Mesothelial cell of epicardium (in vitro differentiated cells): ENCODE data around the gene ATP7A. TPM values are rescaled to one million over a fixed set of nuclear protein-coding genes. Genes with fewer than 3 reads are reported as not detected.
"Not testable (repeated sequence)": the region's sequence is repeated elsewhere in the genome, so short reads cannot be mapped to it uniquely, and the experiment has no call there.

Experiments
- DNase-seq, 2 experiments: peaks; one replicate each; pipeline ENCODE4 v3.0.0; 2021; ENCODE audit warnings: low spot score in 2 of 2; ENCODE audit not compliant: unreplicated experiment in 2 of 2
- H3K27ac Mint-ChIP-seq: 2 replicates; pipeline ENCODE4 v1.8.0; 2021; ENCODE audit warnings: mixed read lengths
- H3K27me3 Mint-ChIP-seq: 2 replicates; pipeline ENCODE4 v1.8.0; 2021; ENCODE audit warnings: low read depth, mixed read lengths
- H3K36me3 Mint-ChIP-seq: 2 replicates; pipeline ENCODE4 v1.8.0; 2021; ENCODE audit warnings: mixed read lengths
- H3K4me1 Mint-ChIP-seq: 2 replicates; pipeline ENCODE4 v1.8.0; 2021; ENCODE audit warnings: mixed read lengths
- H3K4me3 Mint-ChIP-seq: 2 replicates; pipeline ENCODE4 v1.8.0; 2021; ENCODE audit warnings: mild to moderate bottlenecking, moderate library complexity, mixed read lengths
- H3K9me3 Mint-ChIP-seq: 2 replicates; pipeline ENCODE4 v1.8.0; 2021; ENCODE audit warnings: mixed read lengths
- total RNA-seq: library from RNA; stranded (reverse); gene quantifications from 3 replicates; pipeline ENCODE4 v1.2.1, GENCODE V29; 2021
- TF ChIP-seq, protein P1 (sequence below): fragments of 200-600 bp; sonication (generic); IDR thresholded peaks from one replicate; pipeline ENCODE4 v1.5.0; 2021; ENCODE audit warnings: antibody characterized with exemption; ENCODE audit not compliant: unreplicated experiment

ATP7A gene
- total RNA-seq, 1 donor from 2014 or later = 17.4 TPM

GRCh38 chrX:78066110-78066509 lies 155.6 kb downstream of the ATP7A start:
- Mint-ChIP-seq H3K27me3 (no peaks in the 10 kb centered on the region), H3K9me3 (peaks cover 41% of the 10 kb centered on the region), H3K27ac (no peak overlapping the region), H3K4me1 (no peaks in the 10 kb centered on the region), H3K4me3 (no peak overlapping the region), H3K36me3 (no peaks in the 10 kb centered on the region)
- DNase-seq = no peak
- TF ChIP-seq, protein P1, sequence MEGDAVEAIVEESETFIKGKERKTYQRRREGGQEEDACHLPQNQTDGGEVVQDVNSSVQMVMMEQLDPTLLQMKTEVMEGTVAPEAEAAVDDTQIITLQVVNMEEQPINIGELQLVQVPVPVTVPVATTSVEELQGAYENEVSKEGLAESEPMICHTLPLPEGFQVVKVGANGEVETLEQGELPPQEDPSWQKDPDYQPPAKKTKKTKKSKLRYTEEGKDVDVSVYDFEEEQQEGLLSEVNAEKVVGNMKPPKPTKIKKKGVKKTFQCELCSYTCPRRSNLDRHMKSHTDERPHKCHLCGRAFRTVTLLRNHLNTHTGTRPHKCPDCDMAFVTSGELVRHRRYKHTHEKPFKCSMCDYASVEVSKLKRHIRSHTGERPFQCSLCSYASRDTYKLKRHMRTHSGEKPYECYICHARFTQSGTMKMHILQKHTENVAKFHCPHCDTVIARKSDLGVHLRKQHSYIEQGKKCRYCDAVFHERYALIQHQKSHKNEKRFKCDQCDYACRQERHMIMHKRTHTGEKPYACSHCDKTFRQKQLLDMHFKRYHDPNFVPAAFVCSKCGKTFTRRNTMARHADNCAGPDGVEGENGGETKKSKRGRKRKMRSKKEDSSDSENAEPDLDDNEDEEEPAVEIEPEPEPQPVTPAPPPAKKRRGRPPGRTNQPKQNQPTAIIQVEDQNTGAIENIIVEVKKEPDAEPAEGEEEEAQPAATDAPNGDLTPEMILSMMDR = no peak

GRCh38 chrX:78071331-78071730 lies 160.8 kb downstream of the ATP7A start:
- no peak for DNase-seq
- TF ChIP-seq, protein P1 = no peak
- Mint-ChIP-seq H3K36me3 (no peaks in the 10 kb centered on the region), H3K27ac (no peak overlapping the region), H3K4me1 (no peaks in the 10 kb centered on the region), H3K27me3 (no peaks in the 10 kb centered on the region), H3K9me3 (peaks cover 36% of the 10 kb centered on the region), H3K4me3 (no peak overlapping the region)

DNA sequence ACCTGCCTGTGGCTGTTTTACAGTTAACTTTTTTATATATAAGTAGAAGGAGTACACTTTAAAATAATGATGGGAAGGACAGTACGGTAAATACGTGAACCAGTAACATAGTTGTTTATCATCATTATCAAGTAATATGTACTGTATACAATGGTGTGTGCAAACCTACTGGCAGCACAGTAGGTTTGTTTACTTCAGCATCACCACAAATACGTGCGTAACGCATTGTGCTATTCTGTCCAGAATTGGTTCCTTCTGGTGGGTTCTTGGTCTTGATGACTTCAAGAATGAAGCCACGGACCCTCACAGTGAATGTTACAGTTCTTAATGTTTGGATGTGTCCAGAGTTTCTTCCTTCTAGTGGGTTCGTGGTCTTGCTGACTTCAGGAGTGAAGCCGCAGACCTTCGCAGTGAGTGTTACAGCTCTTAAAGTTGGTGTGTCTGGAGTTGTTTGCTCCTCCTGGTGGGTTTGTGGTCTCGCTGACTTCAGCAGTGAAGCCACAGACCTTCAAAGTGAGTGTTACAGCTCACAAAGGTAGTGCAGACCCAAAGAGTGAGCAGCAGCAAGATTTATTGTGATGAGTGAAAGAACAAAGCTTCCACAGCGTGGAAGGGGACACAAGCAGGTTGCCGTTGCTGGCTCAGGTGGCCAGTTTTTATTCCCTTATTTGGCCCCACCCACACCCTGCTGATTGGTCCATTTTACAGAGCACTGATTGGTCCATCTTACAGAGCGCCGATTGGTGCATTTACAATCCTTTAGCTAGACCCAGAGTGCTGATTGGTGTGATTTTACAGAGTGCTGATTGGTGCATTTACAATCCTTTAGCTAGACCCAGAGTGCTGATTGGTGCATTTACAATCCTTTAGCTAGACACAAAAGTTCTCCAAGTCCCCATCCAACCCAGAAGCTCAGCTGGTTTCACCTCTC lies 162.9 kb downstream of the ATP7A start:
- not testable (repeated sequence) for H3K36me3 Mint-ChIP-seq, H3K4me3 Mint-ChIP-seq, H3K4me1 Mint-ChIP-seq, H3K27ac Mint-ChIP-seq, DNase-seq, H3K27me3 Mint-ChIP-seq
- peaks cover 38% of the 10 kb centered on the region for H3K9me3 Mint-ChIP-seq

DNA sequence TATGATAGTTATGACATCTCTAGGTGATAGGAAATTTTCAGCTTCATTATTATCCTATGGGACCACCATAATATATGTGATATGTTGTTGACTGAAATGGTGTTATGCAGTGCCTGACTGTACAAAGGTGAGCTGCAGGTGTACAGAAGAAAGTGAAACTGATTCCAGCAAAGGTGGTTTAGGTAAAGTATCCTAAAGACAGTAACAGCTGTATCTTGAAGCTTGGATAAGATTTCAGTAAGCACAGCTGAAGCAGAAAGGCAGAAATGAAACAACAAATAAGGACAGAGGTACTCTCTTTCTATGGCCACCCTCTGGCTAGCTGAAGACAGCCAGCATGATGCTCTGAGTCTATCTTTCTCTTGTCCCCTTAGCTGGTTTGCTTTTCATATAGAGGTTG lies 163.6 kb downstream of the ATP7A start:
- DNase-seq = no peak
- no peaks in the 10 kb centered on the region for H3K4me1 Mint-ChIP-seq
- H3K4me3 Mint-ChIP-seq = no peak overlapping the region
- peaks cover 35% of the 10 kb centered on the region for H3K9me3 Mint-ChIP-seq
- H3K27ac Mint-ChIP-seq = no peak overlapping the region
- H3K36me3 Mint-ChIP-seq = no peaks in the 10 kb centered on the region
- TF ChIP-seq, protein P1 = no peak
- H3K27me3 Mint-ChIP-seq = no peaks in the 10 kb centered on the region

DNA sequence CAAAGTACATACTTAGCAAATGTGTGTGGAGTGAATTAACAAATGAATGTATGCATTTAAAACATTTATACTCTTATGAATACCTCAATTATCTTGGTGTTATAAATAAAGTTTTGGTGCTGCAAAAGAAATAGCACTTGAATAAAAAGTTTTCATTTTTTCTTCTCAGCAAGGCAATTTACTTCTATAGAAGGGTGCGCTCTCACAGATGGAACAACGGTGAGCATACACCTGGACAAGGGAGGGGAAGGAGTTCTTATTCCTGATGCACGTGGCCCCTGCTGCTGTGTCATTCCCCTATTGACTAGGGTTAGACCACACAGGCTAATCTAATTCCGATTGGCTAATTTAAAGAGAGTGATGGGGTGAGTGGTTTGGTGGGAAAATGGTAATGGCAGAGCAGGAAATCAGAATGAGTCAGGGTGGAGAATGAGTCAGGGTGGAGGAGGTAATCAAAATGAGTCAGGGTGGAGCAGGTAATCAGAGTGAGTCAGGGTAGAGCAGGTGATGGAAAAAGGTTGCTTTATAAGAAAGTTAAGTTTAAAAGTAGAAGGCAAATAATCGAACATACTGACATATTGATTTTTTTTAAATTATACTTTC lies 165.4 kb downstream of the ATP7A start:
- TF ChIP-seq, protein P1 = no peak
- Mint-ChIP-seq H3K36me3 (no peaks in the 10 kb centered on the region), H3K4me1 (no peaks in the 10 kb centered on the region), H3K9me3 (peaks cover 37% of the 10 kb centered on the region), H3K27me3 (no peaks in the 10 kb centered on the region), H3K27ac (no peak overlapping the region), H3K4me3 (no peak overlapping the region)
- DNase-seq = no peak

GRCh38 chrX:78081413-78081812 lies 170.9 kb downstream of the ATP7A start:
- peaks cover 27% of the 10 kb centered on the region for H3K9me3 Mint-ChIP-seq
- H3K27me3 Mint-ChIP-seq, H3K36me3 Mint-ChIP-seq, H3K27ac Mint-ChIP-seq, H3K4me1 Mint-ChIP-seq, H3K4me3 Mint-ChIP-seq, DNase-seq: not testable (repeated sequence)
